H1 (cell line): ENCODE data around the gene F8.
"Not testable (repeated sequence)": the region's sequence is repeated elsewhere in the genome, so short reads cannot be mapped to it uniquely, and the experiment has no call there.

Experiments used
- ATF2 ChIP-seq: IDR thresholded peaks from 2 replicates; pipeline ENCODE4 v1.6.1; 2012; ENCODE audit warnings: low read length, inconsistent platforms
- CTCF ChIP-seq, 3 experiments: IDR thresholded peaks; 1 replicate in 2 of 3; 2 replicates in 1 of 3; pipeline versions ENCODE4 v1.5.1 to v1.6.1; 2011; ENCODE audit warnings: low read length in 3 of 3, mild to moderate bottlenecking in 3 of 3, inconsistent platforms in 2 of 3, low read depth in 1 of 3, moderate library complexity in 1 of 3; ENCODE audit not compliant: insufficient read depth in 1 of 3; ENCODE audit errors: control extremely low read depth in 1 of 3
- EP300 ChIP-seq, 2 experiments: IDR thresholded peaks; 1 replicate in 1 of 2; 2 replicates in 1 of 2; pipeline ENCODE4 v1.6.1; 2011 to 2012; ENCODE audit warnings: low read depth in 2 of 2, low read length in 2 of 2, mild to moderate bottlenecking in 2 of 2, borderline replicate concordance in 1 of 2, inconsistent platforms in 1 of 2, moderate library complexity in 1 of 2
- EZH2 ChIP-seq: fragments of 200-600 bp; sonication (generic); IDR thresholded peaks from 2 replicates; pipeline ENCODE4 v1.7.1; 2012; ENCODE audit warnings: low read depth, mild to moderate bottlenecking, moderate library complexity, low read length, inconsistent platforms; ENCODE audit not compliant: severe bottlenecking
- HDAC6 ChIP-seq: IDR thresholded peaks from one replicate; pipeline ENCODE4 v1.7.1; 2012; ENCODE audit warnings: low read depth, mild to moderate bottlenecking, inconsistent platforms, low read length, moderate library complexity
- JUN ChIP-seq: IDR thresholded peaks from 2 replicates; pipeline ENCODE4 v1.6.1; 2011; ENCODE audit warnings: low read depth, mild to moderate bottlenecking, improper control_type of control experiment, low read length
- POLR2A ChIP-seq, 2 experiments: IDR thresholded peaks; 1 replicate in 1 of 2; 2 replicates in 1 of 2; pipeline ENCODE4 v1.6.1; 2011; ENCODE audit warnings: low read depth in 2 of 2, low read length in 2 of 2, mild to moderate bottlenecking in 2 of 2; ENCODE audit errors: control extremely low read depth in 1 of 2
- POLR2AphosphoS5 ChIP-seq: IDR thresholded peaks from 2 replicates; pipeline ENCODE4 v1.6.1; 2011; ENCODE audit warnings: low read depth, low read length
- RAD21 ChIP-seq, 2 experiments: IDR thresholded peaks in 1 of 2; conservative IDR thresholded peaks in 1 of 2; 2 replicates each; pipeline ENCODE4 v1.6.1; 2011; ENCODE audit warnings: low read depth in 2 of 2, low read length in 2 of 2, improper control_type of control experiment in 1 of 2, inconsistent platforms in 1 of 2, mild to moderate bottlenecking in 1 of 2, moderate library complexity in 1 of 2
- RNF2 ChIP-seq: fragments of 200-900, 300-1000 bp; sonication (generic); IDR thresholded peaks from 2 replicates; pipeline ENCODE4 v1.7.1; 2016; ENCODE audit warnings: borderline replicate concordance, low read depth, mild to moderate bottlenecking, antibody characterized with exemption, low read length; ENCODE audit not compliant: poor library complexity, severe bottlenecking; ENCODE audit errors: missing control alignments
- SP1 ChIP-seq: IDR thresholded peaks from 2 replicates; pipeline ENCODE4 v1.6.1; 2011; ENCODE audit warnings: low read depth, low read length
- YY1 ChIP-seq: IDR thresholded peaks from 2 replicates; pipeline ENCODE4 v1.6.1; 2011; ENCODE audit warnings: low read depth, mild to moderate bottlenecking, low read length

DNA sequence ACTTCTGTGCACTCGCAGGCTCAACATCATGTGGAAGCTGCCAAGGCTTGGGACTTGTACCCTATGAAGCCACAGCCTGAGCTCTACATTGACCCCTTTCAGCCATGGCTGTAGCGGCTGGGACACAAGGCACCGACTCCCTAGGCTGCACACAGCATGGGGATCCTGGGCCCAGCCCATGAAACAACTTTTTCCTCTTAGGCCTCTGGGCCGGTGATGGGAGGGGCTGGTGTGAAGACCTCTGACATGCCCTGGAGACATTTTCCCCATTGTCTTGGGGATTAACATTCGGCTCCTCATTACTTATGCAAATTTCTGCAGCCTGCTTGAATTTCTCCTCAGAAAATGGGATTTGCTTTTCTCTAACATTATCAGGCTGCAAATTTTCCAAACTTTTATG, 97.8 kb downstream of the F8 start:
- TF ChIP-seq EP300 (IDR thresholded peaks at IDR 0.05; ENCODE audit: borderline replicate concordance in 1 of 2, low read depth in 2 of 2, low read length in 2 of 2); RAD21 (IDR thresholded peaks at IDR 0.05 in 1 of 2, conservative IDR thresholded peaks at IDR 0.05 in 1 of 2; ENCODE audit: low read depth in 2 of 2, low read length in 2 of 2); YY1; POLR2AphosphoS5; ATF2; CTCF (IDR thresholded peaks at IDR 0.05; ENCODE audit: control extremely low read depth in 1 of 3, insufficient read depth in 1 of 3, low read depth in 1 of 3, low read length in 3 of 3); POLR2A (IDR thresholded peaks at IDR 0.05; ENCODE audit: control extremely low read depth in 1 of 2, low read depth in 2 of 2, low read length in 2 of 2); SP1; HDAC6; JUN; RNF2; EZH2: not testable (repeated sequence)
